ENCODE data around the gene PHF21B. TPM values are rescaled to one million over a fixed set of nuclear protein-coding genes. Genes with fewer than 3 reads are reported as not detected.

Gene PHF21B
- total RNA-seq, 1 donor: not detected

DNA sequence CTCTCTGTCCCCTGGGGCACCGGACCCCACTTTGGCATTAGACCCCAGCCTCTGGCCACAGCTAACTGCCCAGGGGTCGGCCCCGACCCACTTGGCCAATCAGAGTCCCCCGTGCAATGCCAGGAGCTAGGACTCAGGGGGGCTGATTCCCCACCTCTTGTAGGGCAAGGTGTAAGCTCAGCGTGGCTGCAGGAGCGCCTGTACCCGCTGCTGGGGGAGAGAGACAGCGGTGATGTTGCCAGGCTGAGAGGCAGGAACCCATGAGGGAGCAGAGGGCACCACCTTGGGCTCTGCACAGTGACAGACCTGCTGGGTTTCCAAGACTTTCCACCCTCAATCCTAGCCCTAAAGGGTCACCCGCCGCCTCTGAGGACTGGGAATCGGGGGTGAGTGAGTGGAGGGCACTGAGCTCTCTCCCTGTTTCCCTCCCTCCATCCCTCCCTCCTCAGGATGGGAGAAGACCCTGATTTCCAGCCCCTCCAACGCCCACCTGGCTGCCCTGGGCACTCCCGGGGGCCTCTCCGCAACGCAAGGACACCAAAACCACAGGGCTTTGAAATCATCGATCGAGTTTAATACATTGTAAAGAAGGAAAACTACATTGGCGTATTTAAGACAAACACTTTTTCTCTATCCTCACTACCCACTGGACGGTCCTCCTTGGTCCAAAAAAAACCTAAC, 129.1 kb downstream of the PHF21B start:
- Histone ChIP-seq H3K4me3 (ENCODE audit: insufficient read depth, low read length) (no peak overlapping the region), H3K27ac (ENCODE audit: low read depth, low read length) (no peak overlapping the region), H3K27me3 (ENCODE audit: insufficient read depth, low read length) (no peaks in the 10 kb centered on the region), H3K4me1 (ENCODE audit: insufficient read depth, low read length) (no peaks in the 10 kb centered on the region), H3K36me3 (ENCODE audit: insufficient read depth, low read length) (no peaks in the 10 kb centered on the region), H3K79me2 (ENCODE audit: insufficient read depth, low read length) (no peaks in the 10 kb centered on the region), H3K4me2 (ENCODE audit: insufficient read depth, low read length) (no peak overlapping the region), H2AFZ (ENCODE audit: low read length) (no peak overlapping the region), H3K9me3 (ENCODE audit: low read depth, low read length) (no peaks in the 10 kb centered on the region), H4K20me1 (ENCODE audit: insufficient read depth, low read length) (no peaks in the 10 kb centered on the region)
- no peak for DNase-seq (ENCODE audit: insufficient read length, low spot score, missing footprints)
- TF ChIP-seq, protein P1, sequence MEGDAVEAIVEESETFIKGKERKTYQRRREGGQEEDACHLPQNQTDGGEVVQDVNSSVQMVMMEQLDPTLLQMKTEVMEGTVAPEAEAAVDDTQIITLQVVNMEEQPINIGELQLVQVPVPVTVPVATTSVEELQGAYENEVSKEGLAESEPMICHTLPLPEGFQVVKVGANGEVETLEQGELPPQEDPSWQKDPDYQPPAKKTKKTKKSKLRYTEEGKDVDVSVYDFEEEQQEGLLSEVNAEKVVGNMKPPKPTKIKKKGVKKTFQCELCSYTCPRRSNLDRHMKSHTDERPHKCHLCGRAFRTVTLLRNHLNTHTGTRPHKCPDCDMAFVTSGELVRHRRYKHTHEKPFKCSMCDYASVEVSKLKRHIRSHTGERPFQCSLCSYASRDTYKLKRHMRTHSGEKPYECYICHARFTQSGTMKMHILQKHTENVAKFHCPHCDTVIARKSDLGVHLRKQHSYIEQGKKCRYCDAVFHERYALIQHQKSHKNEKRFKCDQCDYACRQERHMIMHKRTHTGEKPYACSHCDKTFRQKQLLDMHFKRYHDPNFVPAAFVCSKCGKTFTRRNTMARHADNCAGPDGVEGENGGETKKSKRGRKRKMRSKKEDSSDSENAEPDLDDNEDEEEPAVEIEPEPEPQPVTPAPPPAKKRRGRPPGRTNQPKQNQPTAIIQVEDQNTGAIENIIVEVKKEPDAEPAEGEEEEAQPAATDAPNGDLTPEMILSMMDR (IDR thresholded peaks at IDR 0.05; ENCODE audit: extremely low read depth, low read depth, low read length): no peak

DNA sequence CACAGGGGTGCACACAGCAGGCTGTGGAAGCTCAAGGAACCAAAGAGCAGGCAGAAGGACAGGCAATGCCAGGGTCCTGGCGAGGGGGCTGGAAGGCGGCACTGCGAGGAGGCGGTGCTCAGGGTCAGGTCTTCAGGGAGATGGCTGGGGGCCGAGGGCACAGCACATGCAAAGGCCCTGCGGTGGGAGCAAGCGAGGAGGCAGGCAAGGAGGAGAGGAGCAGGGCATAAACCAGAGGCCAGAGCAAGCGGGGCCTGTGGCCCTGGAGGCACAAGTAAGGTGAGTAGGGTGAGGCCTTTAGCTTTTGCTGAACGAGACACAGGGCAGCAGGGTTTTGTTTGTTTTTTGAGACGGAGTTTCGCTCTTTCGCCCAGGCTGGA, 130.5 kb downstream of the PHF21B start:
- TF ChIP-seq, protein P1 (IDR thresholded peaks at IDR 0.05; ENCODE audit: extremely low read depth, low read depth, low read length): no peak
- no peak overlapping the region for H2AFZ ChIP-seq (ENCODE audit: low read length)

DNA sequence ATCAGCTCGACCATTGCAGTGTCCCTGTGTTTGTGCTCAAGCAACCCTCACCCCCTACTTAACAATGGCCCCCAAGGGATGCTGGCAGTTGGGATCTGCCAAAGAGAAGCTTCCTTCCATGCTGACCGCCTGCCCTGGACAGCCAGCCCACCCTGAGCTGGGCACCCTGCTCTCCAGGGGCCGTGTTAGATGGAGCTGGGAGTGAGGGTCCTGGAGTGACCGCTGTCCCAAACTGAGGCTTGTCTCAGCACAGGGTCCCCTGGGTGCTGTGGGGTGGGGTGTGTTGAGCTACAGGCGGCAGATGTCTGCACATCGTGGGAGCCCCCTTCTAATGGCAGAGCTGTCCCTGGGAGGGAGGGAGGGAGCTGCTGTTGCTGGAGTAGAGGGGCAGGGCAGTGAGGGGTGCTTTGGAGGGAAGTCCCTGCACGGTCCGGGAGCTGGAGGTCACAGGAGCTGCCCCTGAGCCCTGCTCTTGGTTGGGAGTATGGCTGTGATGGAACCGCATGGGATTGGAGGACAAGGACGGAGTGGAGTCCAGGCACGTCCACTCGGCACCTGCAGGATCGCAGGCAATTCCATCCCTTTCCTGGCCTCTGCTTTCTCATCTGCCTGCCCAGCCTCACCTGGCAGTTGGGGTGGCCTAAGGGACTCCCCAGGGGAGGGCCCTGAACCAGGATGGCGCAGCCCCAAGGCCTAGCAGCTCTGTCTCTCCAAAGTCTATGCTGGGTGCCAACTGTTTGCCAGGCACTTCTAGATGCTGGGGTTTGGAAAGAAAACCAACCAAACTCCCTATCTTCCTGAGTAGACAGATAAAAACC, 131.1 kb downstream of the PHF21B start:
- no peak for DNase-seq (ENCODE audit: insufficient read length, low spot score, missing footprints)
- H3K4me3 ChIP-seq (ENCODE audit: insufficient read depth, low read length): no peak overlapping the region
- TF ChIP-seq, protein P1 (IDR thresholded peaks at IDR 0.05; ENCODE audit: extremely low read depth, low read depth, low read length): no peak
- H4K20me1 ChIP-seq (ENCODE audit: insufficient read depth, low read length): no peaks in the 10 kb centered on the region
- no peak overlapping the region for H3K27ac ChIP-seq (ENCODE audit: low read depth, low read length)
- no peaks in the 10 kb centered on the region for H3K9me3 ChIP-seq (ENCODE audit: low read depth, low read length)
- no peak overlapping the region for H2AFZ ChIP-seq (ENCODE audit: low read length)
- no peaks in the 10 kb centered on the region for H3K79me2 ChIP-seq (ENCODE audit: insufficient read depth, low read length)
- H3K27me3 ChIP-seq (ENCODE audit: insufficient read depth, low read length): no peaks in the 10 kb centered on the region
- H3K4me2 ChIP-seq (ENCODE audit: insufficient read depth, low read length): no peak overlapping the region
- H3K4me1 ChIP-seq (ENCODE audit: insufficient read depth, low read length): no peaks in the 10 kb centered on the region
- no peaks in the 10 kb centered on the region for H3K36me3 ChIP-seq (ENCODE audit: insufficient read depth, low read length)

More for the DNA sequence above, 130.5 kb downstream of the PHF21B start:
- H3K27ac ChIP-seq (ENCODE audit: low read depth, low read length): no peak overlapping the region
- no peak overlapping the region for H3K4me3 ChIP-seq (ENCODE audit: insufficient read depth, low read length)
- H3K36me3 ChIP-seq (ENCODE audit: insufficient read depth, low read length): no peaks in the 10 kb centered on the region
- H3K4me1 ChIP-seq (ENCODE audit: insufficient read depth, low read length): no peaks in the 10 kb centered on the region
- no peaks in the 10 kb centered on the region for H4K20me1 ChIP-seq (ENCODE audit: insufficient read depth, low read length)
- no peak overlapping the region for H3K4me2 ChIP-seq (ENCODE audit: insufficient read depth, low read length)
- H3K79me2 ChIP-seq (ENCODE audit: insufficient read depth, low read length): no peaks in the 10 kb centered on the region
- H3K27me3 ChIP-seq (ENCODE audit: insufficient read depth, low read length): no peaks in the 10 kb centered on the region
- H3K9me3 ChIP-seq (ENCODE audit: low read depth, low read length): no peaks in the 10 kb centered on the region
- no peak for DNase-seq (ENCODE audit: insufficient read length, low spot score, missing footprints)

DNA sequence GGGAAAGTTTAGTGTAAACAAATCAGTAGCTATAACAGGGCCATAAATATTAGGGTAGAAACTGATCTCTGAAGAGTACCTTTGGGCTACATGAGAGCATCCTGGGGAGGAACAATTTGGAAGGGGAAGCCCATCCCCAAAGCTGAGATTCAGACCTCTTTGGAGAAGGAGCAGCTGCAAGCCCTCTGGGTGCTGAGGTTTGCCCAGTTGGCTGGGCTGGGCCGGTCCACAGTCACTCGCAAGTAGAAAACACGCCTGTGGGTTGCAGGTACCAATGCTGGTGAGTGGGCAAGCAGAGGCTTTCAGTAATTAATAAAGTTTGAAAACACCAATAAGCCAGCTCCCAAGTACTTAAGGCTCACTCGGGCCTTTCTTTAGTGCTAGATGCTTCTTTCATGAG, 132.9 kb downstream of the PHF21B start:
- Histone ChIP-seq H3K36me3 (ENCODE audit: insufficient read depth, low read length) (no peaks in the 10 kb centered on the region), H3K4me1 (ENCODE audit: insufficient read depth, low read length) (no peaks in the 10 kb centered on the region), H2AFZ (ENCODE audit: low read length) (no peak overlapping the region), H3K27ac (ENCODE audit: low read depth, low read length) (no peak overlapping the region), H3K4me2 (ENCODE audit: insufficient read depth, low read length) (no peak overlapping the region), H3K4me3 (ENCODE audit: insufficient read depth, low read length) (no peak overlapping the region), H4K20me1 (ENCODE audit: insufficient read depth, low read length) (no peaks in the 10 kb centered on the region), H3K27me3 (ENCODE audit: insufficient read depth, low read length) (no peaks in the 10 kb centered on the region), H3K9me3 (ENCODE audit: low read depth, low read length) (no peaks in the 10 kb centered on the region), H3K79me2 (ENCODE audit: insufficient read depth, low read length) (no peaks in the 10 kb centered on the region)
- peak; percentile 35 for DNase-seq (ENCODE audit: insufficient read length, low spot score, missing footprints)
- TF ChIP-seq, protein P1 (IDR thresholded peaks at IDR 0.05; ENCODE audit: extremely low read depth, low read depth, low read length): no peak
